ENCODE results near the gene SH3RF3.

GRCh38 chr2:109438773-109439389, 309.9 kb downstream of the SH3RF3 start:
- TF ChIP-seq CTCF (IDR thresholded peaks at IDR 0.05) (no peak), MYBL2 (CRISPR knock-in tag; IDR thresholded peaks at IDR 0.05) (no peak), KAT7 (CRISPR knock-in tag; IDR thresholded peaks at IDR 0.05; ENCODE audit: borderline replicate concordance) (no peak), E2F4 (CRISPR knock-in tag; IDR thresholded peaks at IDR 0.05; ENCODE audit: borderline replicate concordance, low read depth) (no peak), ZNF416 (CRISPR knock-in tag; IDR thresholded peaks at IDR 0.05) (no peak), FOXP4 (CRISPR knock-in tag; IDR thresholded peaks at IDR 0.05) (no peak), JUN (CRISPR knock-in tag; IDR thresholded peaks at IDR 0.05) (no peak), MAX (CRISPR knock-in tag; IDR thresholded peaks at IDR 0.05) (no peak), NFE2L1 (CRISPR knock-in tag; IDR thresholded peaks at IDR 0.05) (no peak), FOXP1 (CRISPR knock-in tag; IDR thresholded peaks at IDR 0.05; ENCODE audit: borderline replicate concordance) (no peak), FOXJ3 (CRISPR knock-in tag; IDR thresholded peaks at IDR 0.05; ENCODE audit: borderline replicate concordance) (no peak), ZNF532 (CRISPR knock-in tag; IDR thresholded peaks at IDR 0.05; ENCODE audit: borderline replicate concordance) (no peak), ZNF317 (CRISPR knock-in tag; IDR thresholded peaks at IDR 0.05; ENCODE audit: borderline replicate concordance, low read depth) (no peak)

Data from WTC11 (cell line).